Gastrocnemius medialis (tissue), 4 donors: ENCODE results near the gene CD68. TPM values are rescaled to one million over a fixed set of nuclear protein-coding genes. Genes with fewer than 3 reads are reported as not detected.

ENCODE experiments used
- ATAC-seq, 2 donors: fragments of 150-250 bp; one replicate each; pipeline ENCODE4 v1.9.1; 2016
- DNase-seq, 2 donors: peaks; one replicate each; pipeline ENCODE4 v3.0.0-alpha.2; 2019
- H3K27ac ChIP-seq, 4 donors: fragments of 200-600 bp; sonication (generic); 1 replicate in 1 of 4; 2 replicates in 3 of 4; pipeline ENCODE4 v1.5.1; 2016 to 2018; ENCODE audit warnings: mild to moderate bottlenecking in 2 of 4, moderate library complexity in 1 of 4
- H3K27me3 ChIP-seq, 3 donors: fragments of 200-600 bp; sonication (generic) in 2 of 3; 1 replicate in 1 of 3; 2 replicates in 2 of 3; pipeline versions ENCODE4 v1.5.1 to v1.6.0; 2016 to 2019; ENCODE audit warnings: mild to moderate bottlenecking in 1 of 3, moderate library complexity in 1 of 3
- H3K36me3 ChIP-seq, 2 donors: fragments of 200-600 bp; sonication (generic) in 1 of 2; one replicate each; pipeline ENCODE4 v1.5.1; 2017 to 2018
- H3K4me1 ChIP-seq, 2 donors: fragments of 200-600 bp; sonication (generic) in 1 of 2; one replicate each; pipeline ENCODE4 v1.5.1; 2016 to 2017; ENCODE audit warnings: mild to moderate bottlenecking in 2 of 2
- H3K4me3 ChIP-seq, 4 donors: fragments of 200-600 bp; sonication (generic) in 3 of 4; 1 replicate in 1 of 4; 2 replicates in 3 of 4; pipeline ENCODE4 v1.5.1; 2016 to 2019; ENCODE audit warnings: mild to moderate bottlenecking in 2 of 4
- H3K9me3 ChIP-seq, 3 donors: fragments of 200-600 bp; sonication (generic) in 2 of 3; 1 replicate in 1 of 3; 2 replicates in 2 of 3; pipeline ENCODE4 v1.5.1; 2016 to 2019
- CTCF ChIP-seq, 5 experiments: fragments of 450-650 bp in 3 of 5; fragments of 200-600 bp in 2 of 5; sonication (generic) in 2 of 5; IDR thresholded peaks in 4 of 5; conservative IDR thresholded peaks in 1 of 5; 1 replicate in 4 of 5; 2 replicates in 1 of 5; pipeline ENCODE4 v1.5.1; 2016 to 2019; ENCODE audit warnings: antibody characterized with exemption in 5 of 5, mild to moderate bottlenecking in 3 of 5, moderate library complexity in 3 of 5
- POLR2A ChIP-seq, 2 donors: fragments of 450-650 bp; IDR thresholded peaks; one replicate each; pipeline ENCODE4 v1.6.1; 2017; ENCODE audit warnings: antibody characterized with exemption in 2 of 2, mild to moderate bottlenecking in 2 of 2, moderate library complexity in 2 of 2
- in situ Hi-C, 4 donors: fragments of 200-750 bp; cut with MboI; loops; one replicate each; pipeline versions ENCODE4 v1.15.0 to v1.8.0; 2017; ENCODE audit warnings: low sequenced_read_pairs in 4 of 4
- intact Hi-C: fragments of 100-400 bp; cut with DNase I; formaldehyde crosslinking; loops from one replicate; pipeline ENCODE4 v1.15.1; 2023; ENCODE audit warnings: low total_unique reads
- total RNA-seq, 4 donors: library from RNA; depleted of rRNA; stranded (reverse); fragments of >200 nt; gene quantifications; one replicate each; pipeline versions ENCODE4 v1.1.0 to v1.2.3, GENCODE V29; 2016

CD68 gene
- total RNA-seq, 4 donors from 2014 or later, result 10.1 to 66.5 (median 20.3) TPM

- H3K36me3 ChIP-seq, result no peaks in the 10 kb centered on the region
- no peak for ATAC-seq
- TF ChIP-seq POLR2A (IDR thresholded peaks at IDR 0.05), result no peak
- no peak for TF ChIP-seq CTCF (IDR thresholded peaks at IDR 0.05 in 4 of 5, conservative IDR thresholded peaks at IDR 0.05 in 1 of 5)
- peak overlapping the region in 3 of 4 donors; percentile 62 to 81 (median 81) for H3K27ac ChIP-seq
- DNase-seq, result no peak
- no peaks in the 10 kb centered on the region for H3K27me3 ChIP-seq
- intact Hi-C loops, result no loop called here
- H3K9me3 ChIP-seq, result no peaks in the 10 kb centered on the region
- peaks cover 4 to 13% of the 10 kb centered on the region in 2 donors for H3K4me1 ChIP-seq
- no peak overlapping the region for H3K4me3 ChIP-seq
- in situ Hi-C loops, result loop anchor here in 1 of 4 donors (10.0 to 25.0 kb wide), 2 partner anchors 46 to 113 kb away; partner anchors contain the start of genes CHRNB1, FGF11, SPEM2 and SPEM3
These were observed 29.1 kb upstream of the CD68 start for GRCh38 chr17:7550344-7550743.

GRCh38 chr17:7551396-7551795 is 28.0 kb upstream of the CD68 start:
- ATAC-seq (no peak), DNase-seq (no peak)
- Histone ChIP-seq H3K36me3 (no peaks in the 10 kb centered on the region), H3K4me1 (peaks cover 4 to 13% of the 10 kb centered on the region in 2 donors), H3K27ac (no peak overlapping the region), H3K27me3 (no peaks in the 10 kb centered on the region), H3K4me3 (no peak overlapping the region), H3K9me3 (no peaks in the 10 kb centered on the region)
- intact Hi-C loops (no loop called here), in situ Hi-C loops (loop anchor here in 1 of 4 donors (10.0 to 25.0 kb wide), 2 partner anchors 47 to 114 kb away; partner anchors contain the start of genes CHRNB1, FGF11, SPEM2 and SPEM3)
- TF ChIP-seq POLR2A (IDR thresholded peaks at IDR 0.05) (no peak), CTCF (IDR thresholded peaks at IDR 0.05 in 4 of 5, conservative IDR thresholded peaks at IDR 0.05 in 1 of 5) (no peak)

GRCh38 chr17:7552621-7553051 is 26.8 kb upstream of the CD68 start:
- H3K27ac ChIP-seq, result no peak overlapping the region
- H3K4me3 ChIP-seq, result no peak overlapping the region
- intact Hi-C loops, result no loop called here
- peaks cover 9 to 18% of the 10 kb centered on the region in 2 donors for H3K4me1 ChIP-seq
- no peaks in the 10 kb centered on the region for H3K9me3 ChIP-seq
- DNase-seq (no peak), ATAC-seq (no peak)
- TF ChIP-seq POLR2A (IDR thresholded peaks at IDR 0.05) (no peak), CTCF (IDR thresholded peaks at IDR 0.05 in 4 of 5, conservative IDR thresholded peaks at IDR 0.05 in 1 of 5) (no peak)
- in situ Hi-C loops, result loop anchor here in 1 of 4 donors (10.0 to 25.0 kb wide), 2 partner anchors 48 to 115 kb away; partner anchors contain the start of genes CHRNB1, FGF11, SPEM2 and SPEM3
- H3K36me3 ChIP-seq, result no peaks in the 10 kb centered on the region
- H3K27me3 ChIP-seq, result no peaks in the 10 kb centered on the region

GRCh38 chr17:7553356-7553755 is 26.1 kb upstream of the CD68 start:
- H3K36me3 ChIP-seq, result no peaks in the 10 kb centered on the region
- no peaks in the 10 kb centered on the region for H3K27me3 ChIP-seq
- TF ChIP-seq POLR2A (IDR thresholded peaks at IDR 0.05) (no peak), CTCF (IDR thresholded peaks at IDR 0.05 in 4 of 5, conservative IDR thresholded peaks at IDR 0.05 in 1 of 5) (no peak)
- H3K4me1 ChIP-seq, result peaks cover 15 to 22% of the 10 kb centered on the region in 2 donors
- intact Hi-C loops (no loop called here), in situ Hi-C loops (loop anchor here in 1 of 4 donors (10.0 to 25.0 kb wide), 2 partner anchors 49 to 116 kb away; partner anchors contain the start of genes CHRNB1, FGF11, SPEM2 and SPEM3)
- DNase-seq (no peak), ATAC-seq (no peak)
- no peak overlapping the region for H3K27ac ChIP-seq
- H3K4me3 ChIP-seq, result no peak overlapping the region
- no peaks in the 10 kb centered on the region for H3K9me3 ChIP-seq
